Upper lobe of left lung (tissue), 4 donors: Measurements from ENCODE around the gene MAP1LC3A.

ENCODE experiments used
- CTCF ChIP-seq, 6 experiments: fragments of 450-650 bp in 4 of 6; fragments of 200-600 bp in 2 of 6; sonication (generic) in 2 of 6; IDR thresholded peaks; one replicate each; pipeline ENCODE4 v1.5.1; 2016 to 2019; ENCODE audit warnings: antibody characterized with exemption in 6 of 6
- POLR2A ChIP-seq, 4 donors: fragments of 450-650 bp; IDR thresholded peaks; one replicate each; pipeline ENCODE4 v1.5.1; 2016 to 2017; ENCODE audit warnings: antibody characterized with exemption in 4 of 4, mild to moderate bottlenecking in 2 of 4
- POLR2AphosphoS5 ChIP-seq, 2 donors: sonication (generic); formaldehyde crosslinking; IDR thresholded peaks; one replicate each; pipeline ENCODE4 v1.5.1; 2017; ENCODE audit warnings: antibody characterized with exemption in 2 of 2

- TF ChIP-seq CTCF (IDR thresholded peaks at IDR 0.05) (no peak), POLR2A (IDR thresholded peaks at IDR 0.05) (no peak), POLR2AphosphoS5 (IDR thresholded peaks at IDR 0.05) (no peak)
Measured at GRCh38 chr20:34510575-34510974, 47.9 kb upstream of the MAP1LC3A start.
